ENCODE results near the gene IL20RB. TPM values are rescaled to one million over a fixed set of nuclear protein-coding genes. Genes with fewer than 3 reads are reported as not detected.

Gene IL20RB
- total RNA-seq, 1 donor from 2014 or later: 3.7 TPM

DNA sequence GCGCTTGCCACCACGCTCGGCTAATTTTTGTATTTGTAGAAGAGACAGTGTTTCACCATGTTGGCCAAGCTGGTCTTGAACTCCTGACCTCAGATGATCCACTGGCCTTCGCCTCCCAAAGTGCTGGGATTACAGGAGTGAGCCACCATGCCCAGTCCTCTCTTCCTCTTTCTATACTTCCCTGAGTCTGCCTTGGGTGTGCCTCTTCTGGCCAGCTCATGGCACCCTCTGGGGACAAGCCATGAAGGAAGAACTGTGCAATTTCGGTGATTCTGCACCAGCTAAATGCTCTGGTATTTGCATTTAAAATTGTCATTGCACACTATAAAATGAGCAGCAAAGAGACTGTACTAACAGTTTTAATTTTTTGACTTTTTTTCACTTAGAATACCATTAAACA, 66.6 kb downstream of the IL20RB start:
- no peak for DNase-seq
- ATAC-seq: no peak
- H3K36me3 ChIP-seq: no peaks in the 10 kb centered on the region
- H3K9me3 ChIP-seq: no peaks in the 10 kb centered on the region
- H3K27me3 ChIP-seq: no peaks in the 10 kb centered on the region
- intact Hi-C loops (cut with DNase I): no loop called here
- no peak for TF ChIP-seq CTCF (IDR thresholded peaks at IDR 0.05)
- H3K4me1 ChIP-seq: no peaks in the 10 kb centered on the region
- no peak overlapping the region for H3K27ac ChIP-seq
- H3K4me3 ChIP-seq: no peak overlapping the region

DNA sequence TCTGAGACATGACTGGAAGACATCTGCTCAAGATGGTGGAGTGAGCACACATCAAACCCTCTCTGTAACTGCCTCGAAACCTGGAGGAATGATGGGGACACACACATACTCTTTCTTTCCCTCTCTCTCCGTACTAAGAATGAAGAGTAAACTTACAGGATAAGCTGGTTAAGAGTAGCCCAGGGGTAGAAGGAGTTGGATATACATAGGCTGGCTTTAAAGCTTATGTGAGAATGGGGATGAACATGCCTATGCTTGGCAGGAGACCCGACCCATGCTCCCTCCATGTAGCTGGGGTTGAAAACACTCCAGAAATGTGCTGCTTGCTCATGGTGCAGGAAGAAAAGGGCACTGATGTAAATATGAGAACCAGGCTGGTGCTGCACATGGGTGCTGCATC, 68.9 kb downstream of the IL20RB start:
- Histone ChIP-seq H3K9me3 (no peaks in the 10 kb centered on the region), H3K4me3 (no peak overlapping the region), H3K27me3 (no peaks in the 10 kb centered on the region), H3K36me3 (no peaks in the 10 kb centered on the region), H3K27ac (no peak overlapping the region), H3K4me1 (no peaks in the 10 kb centered on the region)
- TF ChIP-seq CTCF (IDR thresholded peaks at IDR 0.05): no peak
- DNase-seq (no peak), ATAC-seq (no peak)
- intact Hi-C loops (cut with DNase I): no loop called here

DNA sequence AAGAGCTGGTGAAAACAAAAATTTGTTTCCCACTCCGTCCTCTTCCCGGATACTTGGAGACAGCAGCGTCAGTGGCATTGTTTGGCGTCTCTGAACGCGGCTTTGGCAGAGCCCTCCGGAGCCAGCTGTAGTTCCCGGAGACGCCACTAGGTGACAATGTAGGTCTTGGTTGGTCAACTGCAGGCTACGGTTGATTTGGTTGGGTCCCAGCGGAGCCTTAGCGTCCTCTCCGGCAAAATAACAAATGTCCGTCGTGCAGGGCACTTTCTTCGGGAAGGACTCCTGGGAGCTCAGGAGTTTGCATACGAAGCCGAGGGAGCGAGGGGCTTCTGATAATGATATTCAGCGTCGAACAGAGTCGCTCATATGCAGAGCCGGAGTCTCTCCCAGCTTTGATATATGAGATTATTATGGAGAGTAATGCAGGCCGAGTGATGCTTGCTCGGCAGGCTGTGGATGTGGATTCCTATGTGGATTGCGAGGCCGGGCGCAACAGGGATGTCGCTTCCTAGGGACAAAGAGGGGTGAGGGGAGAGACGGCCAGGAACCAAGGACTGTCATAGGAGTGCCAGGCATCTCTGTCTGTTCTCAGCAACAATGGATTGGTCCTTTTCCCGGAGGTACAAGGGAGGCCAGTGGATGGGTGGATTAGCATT, 74.8 kb downstream of the IL20RB start:
- peak; percentile 99 for TF ChIP-seq CTCF (IDR thresholded peaks at IDR 0.05)
- ATAC-seq: peak; percentile 97
- Histone ChIP-seq H3K27ac (no peak overlapping the region), H3K27me3 (peaks cover 4% of the 10 kb centered on the region), H3K4me1 (no peaks in the 10 kb centered on the region), H3K4me3 (peak overlapping the region; percentile 37), H3K36me3 (no peaks in the 10 kb centered on the region), H3K9me3 (no peaks in the 10 kb centered on the region)
- intact Hi-C loops (cut with DNase I): no loop called here
- peak; percentile 89 for DNase-seq

- Histone ChIP-seq H3K4me1 (no peaks in the 10 kb centered on the region), H3K36me3 (no peaks in the 10 kb centered on the region), H3K27ac (no peak overlapping the region), H3K4me3 (no peak overlapping the region), H3K27me3 (peaks cover 4% of the 10 kb centered on the region), H3K9me3 (no peaks in the 10 kb centered on the region)
- no peak for ATAC-seq
- no peak for DNase-seq
- no peak for TF ChIP-seq CTCF (IDR thresholded peaks at IDR 0.05)
- intact Hi-C loops (cut with DNase I): no loop called here
Measured at GRCh38 chr3:137035631-137036030, 77.8 kb downstream of the IL20RB start.

- intact Hi-C loops (cut with DNase I): no loop called here
- H3K4me1 ChIP-seq: no peaks in the 10 kb centered on the region
- no peak for TF ChIP-seq CTCF (IDR thresholded peaks at IDR 0.05)
Measured at GRCh38 chr3:137039570-137039969, 81.8 kb downstream of the IL20RB start.

DNA sequence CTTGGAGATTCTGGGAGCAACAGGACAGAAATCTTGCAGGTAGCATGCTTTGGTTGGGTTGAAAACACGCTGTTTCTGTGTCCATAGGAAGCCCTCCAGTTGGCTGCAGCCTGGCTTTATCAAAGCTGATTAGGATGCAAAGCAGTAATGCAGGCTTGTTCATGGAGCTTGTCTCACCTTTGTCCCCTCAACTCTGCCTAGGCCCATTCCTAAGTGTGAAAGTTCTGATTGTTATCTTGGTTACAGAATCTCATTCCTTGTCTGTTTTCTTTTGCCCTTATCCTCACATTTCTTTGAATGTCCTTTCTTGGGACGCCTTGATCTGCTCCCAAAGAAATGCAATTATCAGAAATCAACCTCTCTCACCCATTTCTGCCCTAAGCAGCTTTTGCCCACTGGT, 83.5 kb downstream of the IL20RB start:
- Histone ChIP-seq H3K27ac (no peak overlapping the region), H3K4me1 (no peaks in the 10 kb centered on the region), H3K36me3 (no peaks in the 10 kb centered on the region), H3K27me3 (no peaks in the 10 kb centered on the region), H3K4me3 (no peak overlapping the region), H3K9me3 (no peaks in the 10 kb centered on the region)
- ATAC-seq (no peak), DNase-seq (no peak)
- no peak for TF ChIP-seq CTCF (IDR thresholded peaks at IDR 0.05)
- intact Hi-C loops (cut with DNase I): no loop called here

More at GRCh38 chr3:137039570-137039969, 81.8 kb downstream of the IL20RB start:
- H3K4me3 ChIP-seq: no peak overlapping the region
- H3K27ac ChIP-seq: no peak overlapping the region
- no peak for ATAC-seq
- DNase-seq: no peak
- no peaks in the 10 kb centered on the region for H3K36me3 ChIP-seq
- no peaks in the 10 kb centered on the region for H3K9me3 ChIP-seq
- H3K27me3 ChIP-seq: no peaks in the 10 kb centered on the region
